ENCODE results near the gene ADARB2.

Gene ADARB2

DNA sequence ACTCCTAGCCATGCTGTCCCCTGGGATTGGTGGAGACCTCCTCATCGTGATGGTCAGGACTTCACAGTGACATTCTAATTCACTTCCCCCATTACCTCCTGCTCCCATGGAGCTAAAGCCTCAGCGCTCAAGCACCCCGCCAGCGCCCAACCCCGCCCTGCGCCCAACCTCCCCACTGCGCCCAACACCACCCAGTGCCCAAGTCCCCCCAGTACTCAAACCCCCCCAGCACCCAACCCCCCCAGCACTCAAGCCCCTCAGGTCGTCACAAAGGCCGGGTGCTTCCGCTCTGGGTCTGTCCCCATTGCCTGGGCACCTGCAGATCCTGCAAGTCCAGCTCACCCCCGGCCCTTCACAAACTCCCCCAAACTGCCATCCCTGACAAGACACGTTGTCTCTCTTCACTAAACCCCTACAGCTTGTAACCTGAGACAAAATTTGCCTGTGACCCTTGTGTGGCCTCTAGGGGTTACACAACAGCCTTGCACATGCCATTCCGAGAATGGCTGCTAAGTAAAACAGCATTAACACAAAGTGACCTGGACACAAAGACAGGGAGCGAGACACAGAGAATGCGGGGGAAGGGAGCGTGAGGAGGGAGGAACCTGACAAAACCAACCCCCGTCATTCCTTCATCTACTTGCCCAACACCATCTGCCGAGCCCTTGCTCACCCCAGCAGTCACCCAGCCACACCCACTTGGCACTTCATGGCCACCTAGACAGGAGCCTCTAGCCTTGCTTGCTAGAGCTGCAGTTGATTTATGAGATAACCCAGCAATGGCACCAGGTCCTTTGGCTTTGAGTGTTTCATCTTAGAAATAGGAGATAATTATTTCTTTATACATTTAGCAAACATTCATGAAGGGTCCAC, 107.8 kb downstream of the ADARB2 start:
- Histone ChIP-seq H3K4me3 (ENCODE audit: low read length in 2 of 2) (no peak overlapping the region), H3K27me3 (ENCODE audit: control insufficient read depth in 3 of 3, insufficient read depth in 3 of 3, low read depth in 1 of 3, low read length in 3 of 3) (no peaks in the 10 kb centered on the region), H2BK12ac (ENCODE audit: low read length) (no peak overlapping the region), H3K4me1 (ENCODE audit: control insufficient read depth in 2 of 2, insufficient read depth in 1 of 2, low read depth in 1 of 2, low read length in 2 of 2) (peaks cover 5 to 14% of the 10 kb centered on the region in 2 donors), H3K27ac (replicated peaks; ENCODE audit: low read length) (no peak overlapping the region), H3K4me2 (ENCODE audit: insufficient read depth, low read length, poor library complexity, severe bottlenecking) (peak overlapping the region; percentile 26), H3K23ac (ENCODE audit: low read depth, low read length, poor library complexity) (no peak overlapping the region), H4K91ac (ENCODE audit: low read depth, low read length, poor library complexity) (no peak overlapping the region), H3K4ac (ENCODE audit: low read length) (no peak overlapping the region), H2BK5ac (ENCODE audit: low read length) (no peak overlapping the region), H2AFZ (ENCODE audit: low read length) (peak overlapping the region; percentile 53), H4K8ac (ENCODE audit: low read depth, low read length) (no peak overlapping the region), H2AK5ac (ENCODE audit: low read depth, low read length) (peak overlapping the region; percentile 2), H2BK15ac (ENCODE audit: low read length) (no peak overlapping the region), H3K9me3 (replicated peaks in 1 of 2; ENCODE audit: control insufficient read depth in 2 of 2, insufficient read depth in 1 of 2, low read depth in 1 of 2, low read length in 2 of 2) (peaks cover 0 to 3% of the 10 kb centered on the region in 2 donors), H3K18ac (ENCODE audit: low read length) (peak overlapping the region; percentile 25), H3K79me1 (ENCODE audit: low read depth, low read length) (no peaks in the 10 kb centered on the region), H3K36me3 (replicated peaks in 1 of 2; ENCODE audit: control insufficient read depth in 2 of 2, insufficient read depth in 2 of 2, low read length in 2 of 2) (no peaks in the 10 kb centered on the region), H3K14ac (ENCODE audit: low read length) (no peak overlapping the region), H2BK120ac (ENCODE audit: low read depth, low read length) (peak overlapping the region; percentile 37), H3K9ac (ENCODE audit: low read depth, low read length, poor library complexity) (no peak overlapping the region)
- WGBS, 2 donors (ENCODE audit: extremely low coverage in 2 of 2, insufficient read length in 2 of 2, insufficient replicate concordance in 1 of 2), result no CpG with 5 or more reads among the region's 18 CpGs
- DNase-seq (ENCODE audit: low spot score), result peak; percentile 66

DNA sequence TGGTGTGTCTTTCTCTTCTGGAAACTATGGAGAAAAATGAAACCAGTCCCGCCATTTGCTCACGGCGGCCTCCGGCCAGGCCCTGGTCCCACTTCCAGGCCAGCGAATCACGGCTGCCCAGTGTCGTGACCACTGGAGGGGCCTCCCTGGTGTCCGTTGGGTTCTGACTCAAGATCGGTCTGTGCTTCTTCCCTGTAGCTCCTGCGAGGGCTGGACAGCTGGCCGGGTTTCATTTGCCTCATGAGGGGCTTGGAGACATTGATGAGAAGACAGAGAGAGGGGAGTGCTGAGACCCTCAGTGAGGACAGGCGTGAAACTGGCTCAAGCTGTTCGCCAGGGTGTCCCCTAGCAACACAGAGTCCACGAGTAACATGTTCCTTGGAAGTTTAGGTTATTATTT, 108.6 kb downstream of the ADARB2 start:
- H2AK5ac ChIP-seq (ENCODE audit: low read depth, low read length), result no peak overlapping the region
- peaks cover 0 to 5% of the 10 kb centered on the region in 2 donors for H3K9me3 ChIP-seq (replicated peaks in 1 of 2; ENCODE audit: control insufficient read depth in 2 of 2, insufficient read depth in 1 of 2, low read depth in 1 of 2, low read length in 2 of 2)
- no peak overlapping the region for H4K91ac ChIP-seq (ENCODE audit: low read depth, low read length, poor library complexity)
- no peak overlapping the region for H3K4ac ChIP-seq (ENCODE audit: low read length)
- no peak for DNase-seq (ENCODE audit: low spot score)
- H2BK15ac ChIP-seq (ENCODE audit: low read length), result no peak overlapping the region
- H2BK12ac ChIP-seq (ENCODE audit: low read length), result no peak overlapping the region
- H2BK120ac ChIP-seq (ENCODE audit: low read depth, low read length), result no peak overlapping the region
- no peak overlapping the region for H3K14ac ChIP-seq (ENCODE audit: low read length)
- H3K18ac ChIP-seq (ENCODE audit: low read length), result peak overlapping the region; percentile 50
- no peak overlapping the region for H4K8ac ChIP-seq (ENCODE audit: low read depth, low read length)
- H3K23ac ChIP-seq (ENCODE audit: low read depth, low read length, poor library complexity), result no peak overlapping the region
- WGBS, 2 donors (ENCODE audit: extremely low coverage in 2 of 2, insufficient read length in 2 of 2, insufficient replicate concordance in 1 of 2), result no CpG with 5 or more reads among the region's 14 CpGs
- H2BK5ac ChIP-seq (ENCODE audit: low read length), result no peak overlapping the region
- H3K27ac ChIP-seq (replicated peaks; ENCODE audit: low read length), result no peak overlapping the region
- H3K4me2 ChIP-seq (ENCODE audit: insufficient read depth, low read length, poor library complexity, severe bottlenecking), result no peak overlapping the region
- H3K4me1 ChIP-seq (ENCODE audit: control insufficient read depth in 2 of 2, insufficient read depth in 1 of 2, low read depth in 1 of 2, low read length in 2 of 2), result peaks cover 5 to 14% of the 10 kb centered on the region in 2 donors
- no peaks in the 10 kb centered on the region for H3K79me1 ChIP-seq (ENCODE audit: low read depth, low read length)
- no peak overlapping the region for H3K4me3 ChIP-seq (ENCODE audit: low read length in 2 of 2)
- no peaks in the 10 kb centered on the region for H3K27me3 ChIP-seq (ENCODE audit: control insufficient read depth in 3 of 3, insufficient read depth in 3 of 3, low read depth in 1 of 3, low read length in 3 of 3)
- H3K36me3 ChIP-seq (replicated peaks in 1 of 2; ENCODE audit: control insufficient read depth in 2 of 2, insufficient read depth in 2 of 2, low read length in 2 of 2), result no peaks in the 10 kb centered on the region
- H2AFZ ChIP-seq (ENCODE audit: low read length), result no peak overlapping the region
- H3K9ac ChIP-seq (ENCODE audit: low read depth, low read length, poor library complexity), result no peak overlapping the region

DNA sequence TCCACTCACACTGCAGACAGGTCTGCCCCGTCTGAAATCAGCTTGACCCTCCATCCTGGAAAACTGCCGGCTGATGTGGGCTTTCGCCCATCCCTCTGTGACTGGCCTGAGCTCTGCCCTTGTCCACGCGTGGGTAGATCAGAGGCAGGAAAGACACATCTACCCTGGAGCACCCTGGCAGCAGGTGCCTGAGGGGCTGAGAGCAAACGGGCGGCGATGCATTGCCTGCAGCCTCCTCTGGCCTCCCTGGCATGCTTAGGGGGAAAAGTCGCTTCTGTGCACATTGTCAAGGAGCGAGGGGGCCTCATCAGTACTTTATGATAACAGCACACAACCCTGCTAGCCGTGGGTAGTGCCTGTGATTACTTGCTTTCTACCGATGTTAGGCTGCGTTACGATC, 109.4 kb downstream of the ADARB2 start:
- Histone ChIP-seq H2AK5ac (ENCODE audit: low read depth, low read length) (peak overlapping the region; percentile 16), H3K9me3 (replicated peaks in 1 of 2; ENCODE audit: control insufficient read depth in 2 of 2, insufficient read depth in 1 of 2, low read depth in 1 of 2, low read length in 2 of 2) (peaks cover 0 to 5% of the 10 kb centered on the region in 2 donors), H4K91ac (ENCODE audit: low read depth, low read length, poor library complexity) (peak overlapping the region; percentile 68), H3K14ac (ENCODE audit: low read length) (no peak overlapping the region), H3K18ac (ENCODE audit: low read length) (peak overlapping the region; percentile 31), H3K4ac (ENCODE audit: low read length) (no peak overlapping the region), H3K36me3 (replicated peaks in 1 of 2; ENCODE audit: control insufficient read depth in 2 of 2, insufficient read depth in 2 of 2, low read length in 2 of 2) (no peaks in the 10 kb centered on the region), H3K4me1 (ENCODE audit: control insufficient read depth in 2 of 2, insufficient read depth in 1 of 2, low read depth in 1 of 2, low read length in 2 of 2) (peaks cover 5 to 14% of the 10 kb centered on the region in 2 donors), H2BK15ac (ENCODE audit: low read length) (peak overlapping the region; percentile 25), H3K23ac (ENCODE audit: low read depth, low read length, poor library complexity) (peak overlapping the region; percentile 37), H3K79me1 (ENCODE audit: low read depth, low read length) (no peaks in the 10 kb centered on the region), H2BK12ac (ENCODE audit: low read length) (no peak overlapping the region), H3K27me3 (ENCODE audit: control insufficient read depth in 3 of 3, insufficient read depth in 3 of 3, low read depth in 1 of 3, low read length in 3 of 3) (peaks cover 0 to 2% (median 0%) of the 10 kb centered on the region in 3 experiments), H2BK120ac (ENCODE audit: low read depth, low read length) (no peak overlapping the region), H2AFZ (ENCODE audit: low read length) (no peak overlapping the region), H3K4me2 (ENCODE audit: insufficient read depth, low read length, poor library complexity, severe bottlenecking) (no peak overlapping the region), H3K9ac (ENCODE audit: low read depth, low read length, poor library complexity) (no peak overlapping the region), H3K27ac (replicated peaks; ENCODE audit: low read length) (no peak overlapping the region), H3K4me3 (ENCODE audit: low read length in 2 of 2) (no peak overlapping the region), H2BK5ac (ENCODE audit: low read length) (no peak overlapping the region), H4K8ac (ENCODE audit: low read depth, low read length) (no peak overlapping the region)
- no peak for DNase-seq (ENCODE audit: low spot score)
- WGBS, 2 donors (ENCODE audit: extremely low coverage in 2 of 2, insufficient read length in 2 of 2, insufficient replicate concordance in 1 of 2), result no CpG with 5 or more reads among the region's 14 CpGs

DNA sequence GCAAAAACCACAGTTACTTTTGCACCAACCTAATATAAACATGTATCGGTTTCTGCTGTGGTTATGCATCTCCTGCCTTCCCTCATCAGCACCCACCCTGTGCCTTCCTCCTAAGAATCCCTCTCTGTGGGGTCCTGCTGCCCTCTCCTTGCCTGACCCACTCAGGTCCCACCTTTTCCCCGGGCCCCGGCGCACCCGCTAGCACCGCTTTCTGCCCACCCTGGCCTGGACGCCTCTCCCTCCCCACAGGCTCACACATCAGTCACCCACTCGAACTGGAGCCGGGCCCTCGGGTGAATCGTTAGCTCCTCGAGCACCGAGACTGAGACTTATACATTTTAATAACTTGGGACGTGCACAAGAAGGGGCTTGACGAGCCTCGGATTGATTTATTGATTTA, 110.5 kb downstream of the ADARB2 start:
- Histone ChIP-seq H3K4me2 (ENCODE audit: insufficient read depth, low read length, poor library complexity, severe bottlenecking) (no peak overlapping the region), H2BK120ac (ENCODE audit: low read depth, low read length) (no peak overlapping the region), H2BK12ac (ENCODE audit: low read length) (no peak overlapping the region), H3K14ac (ENCODE audit: low read length) (peak overlapping the region; percentile 65), H2BK15ac (ENCODE audit: low read length) (no peak overlapping the region), H2AK5ac (ENCODE audit: low read depth, low read length) (no peak overlapping the region), H3K27me3 (ENCODE audit: control insufficient read depth in 3 of 3, insufficient read depth in 3 of 3, low read depth in 1 of 3, low read length in 3 of 3) (peaks cover 0 to 2% (median 0%) of the 10 kb centered on the region in 3 experiments), H3K18ac (ENCODE audit: low read length) (peak overlapping the region; percentile 27), H3K27ac (replicated peaks; ENCODE audit: low read length) (no peak overlapping the region), H3K4ac (ENCODE audit: low read length) (no peak overlapping the region), H4K91ac (ENCODE audit: low read depth, low read length, poor library complexity) (no peak overlapping the region), H3K79me1 (ENCODE audit: low read depth, low read length) (no peaks in the 10 kb centered on the region), H3K9ac (ENCODE audit: low read depth, low read length, poor library complexity) (no peak overlapping the region), H4K8ac (ENCODE audit: low read depth, low read length) (no peak overlapping the region), H3K36me3 (replicated peaks in 1 of 2; ENCODE audit: control insufficient read depth in 2 of 2, insufficient read depth in 2 of 2, low read length in 2 of 2) (no peaks in the 10 kb centered on the region), H2BK5ac (ENCODE audit: low read length) (no peak overlapping the region), H3K4me1 (ENCODE audit: control insufficient read depth in 2 of 2, insufficient read depth in 1 of 2, low read depth in 1 of 2, low read length in 2 of 2) (peaks cover 5 to 14% of the 10 kb centered on the region in 2 donors), H3K9me3 (replicated peaks in 1 of 2; ENCODE audit: control insufficient read depth in 2 of 2, insufficient read depth in 1 of 2, low read depth in 1 of 2, low read length in 2 of 2) (peaks cover 0 to 2% of the 10 kb centered on the region in 2 donors), H2AFZ (ENCODE audit: low read length) (no peak overlapping the region), H3K23ac (ENCODE audit: low read depth, low read length, poor library complexity) (no peak overlapping the region), H3K4me3 (ENCODE audit: low read length in 2 of 2) (no peak overlapping the region)
- DNase-seq (ENCODE audit: low spot score), result no peak
- WGBS, 2 donors (ENCODE audit: extremely low coverage in 2 of 2, insufficient read length in 2 of 2, insufficient replicate concordance in 1 of 2), result no CpG with 5 or more reads among the region's 16 CpGs
